Activated naive CD4-positive, alpha-beta T cell treated with anti-CD3 and anti-CD28 coated beads, Interleukin-2, amount 50 U/mL, for 24 hours (primary cell): ENCODE results near the gene SORL1-AS1.
"Not testable (repeated sequence)": the region's sequence is repeated elsewhere in the genome, so short reads cannot be mapped to it uniquely, and the experiment has no call there.

Experiments
- H3K27ac Mint-ChIP-seq: one replicate; pipeline ENCODE4 v1.8.0; 2021; ENCODE audit warnings: mild to moderate bottlenecking, mixed read lengths
- H3K27me3 Mint-ChIP-seq: one replicate; pipeline ENCODE4 v1.8.0; 2021; ENCODE audit warnings: mixed read lengths
- H3K36me3 Mint-ChIP-seq: one replicate; pipeline ENCODE4 v1.8.0; 2021; ENCODE audit warnings: mixed read lengths
- H3K4me1 Mint-ChIP-seq: one replicate; pipeline ENCODE4 v1.8.0; 2021; ENCODE audit warnings: mixed read lengths
- H3K4me3 Mint-ChIP-seq: one replicate; pipeline ENCODE4 v1.8.0; 2021; ENCODE audit warnings: mild to moderate bottlenecking, mixed read lengths
- H3K9me3 Mint-ChIP-seq: one replicate; pipeline ENCODE4 v1.8.0; 2021; ENCODE audit warnings: mixed read lengths

The SORL1-AS1 gene

DNA sequence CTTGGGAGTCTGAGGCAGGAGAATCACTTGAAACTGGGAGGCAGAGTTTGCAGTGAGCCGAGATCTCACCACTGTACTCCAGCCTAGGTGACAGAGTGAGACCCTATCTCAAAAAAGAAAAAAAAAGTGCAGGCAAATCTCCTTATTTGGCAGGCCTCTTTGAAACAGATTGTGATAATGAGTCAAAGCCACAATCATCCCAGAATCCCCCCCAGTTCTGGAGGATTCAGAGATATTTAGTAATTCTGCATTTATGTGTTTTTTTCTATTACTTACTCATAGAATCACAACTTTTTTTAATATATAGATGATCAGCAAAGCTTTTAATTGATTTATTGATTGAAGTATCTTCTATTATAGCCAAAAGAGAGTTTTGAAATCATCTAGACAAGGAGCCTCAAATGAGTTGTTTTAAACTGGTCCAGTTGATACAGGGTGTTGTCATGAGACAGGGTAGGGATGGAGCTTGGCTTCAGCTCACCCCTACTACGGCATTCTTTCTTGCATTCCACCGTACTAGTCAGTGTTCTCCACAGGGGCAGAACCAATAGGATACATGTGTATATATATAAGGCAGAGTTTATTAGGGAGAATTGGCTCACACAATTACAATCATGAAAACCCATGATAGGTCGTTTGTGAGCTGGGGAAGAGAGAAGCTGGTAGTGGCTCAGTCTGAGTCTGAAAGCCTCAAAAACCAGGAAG, 39.9 kb downstream of the SORL1-AS1 start:
- H3K27ac Mint-ChIP-seq = no peak overlapping the region
- peaks cover 46% of the 10 kb centered on the region for H3K4me1 Mint-ChIP-seq
- H3K4me3 Mint-ChIP-seq = no peak overlapping the region
- H3K9me3 Mint-ChIP-seq = no peaks in the 10 kb centered on the region
- no peaks in the 10 kb centered on the region for H3K36me3 Mint-ChIP-seq
- H3K27me3 Mint-ChIP-seq = no peaks in the 10 kb centered on the region

DNA sequence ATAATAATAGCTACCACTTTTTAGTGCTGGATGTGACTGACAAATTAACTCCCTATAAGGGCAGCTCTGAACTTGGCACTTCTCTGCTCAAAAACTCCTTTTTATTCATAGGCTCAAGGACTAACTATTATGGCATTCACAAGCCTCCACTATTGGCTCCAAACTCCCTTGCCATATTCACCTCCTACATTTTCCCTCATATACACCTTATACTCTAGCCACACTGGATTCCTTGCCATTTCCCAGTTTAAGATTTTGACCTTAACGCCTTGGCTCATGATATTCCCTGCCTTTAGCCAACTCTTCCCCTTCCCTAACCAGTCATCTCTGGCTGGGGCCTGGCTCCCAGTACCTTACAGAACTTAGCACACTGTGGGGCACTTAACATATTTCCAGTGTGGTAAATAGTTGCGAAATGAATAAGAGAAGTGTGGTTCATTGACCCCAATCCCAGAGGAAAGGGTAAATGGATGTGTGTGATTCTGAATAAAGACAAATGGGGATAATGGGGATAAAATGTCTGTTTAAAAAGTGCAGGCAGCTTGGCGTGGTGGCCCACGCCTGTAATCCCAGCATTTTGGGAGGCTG, 40.7 kb downstream of the SORL1-AS1 start:
- H3K27me3 Mint-ChIP-seq = no peaks in the 10 kb centered on the region
- H3K27ac Mint-ChIP-seq = peak overlapping the region; percentile 68
- H3K9me3 Mint-ChIP-seq = no peaks in the 10 kb centered on the region
- H3K4me3 Mint-ChIP-seq = no peak overlapping the region
- H3K36me3 Mint-ChIP-seq = no peaks in the 10 kb centered on the region
- peaks cover 43% of the 10 kb centered on the region for H3K4me1 Mint-ChIP-seq

DNA sequence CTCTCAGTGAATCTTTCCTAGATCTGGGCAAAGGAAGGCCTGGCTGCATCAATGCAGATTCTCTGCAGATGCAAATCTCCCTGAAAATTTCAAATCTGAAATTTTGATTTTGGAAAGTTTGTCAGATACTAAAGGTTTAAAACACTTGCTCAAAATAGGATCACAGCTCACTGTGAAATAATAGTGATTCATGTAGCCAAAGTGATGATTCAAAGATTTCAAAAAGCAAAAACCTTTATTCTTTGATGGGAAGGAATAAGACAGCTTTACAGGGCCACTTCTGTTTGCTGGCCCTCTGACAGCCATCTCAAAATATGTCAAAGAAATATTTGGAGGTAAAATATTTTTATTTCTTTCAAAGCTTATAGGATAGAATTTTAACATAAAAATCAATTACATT, 41.4 kb downstream of the SORL1-AS1 start:
- not testable (repeated sequence) for H3K4me3 Mint-ChIP-seq, H3K27ac Mint-ChIP-seq, H3K36me3 Mint-ChIP-seq, H3K27me3 Mint-ChIP-seq, H3K9me3 Mint-ChIP-seq
- H3K4me1 Mint-ChIP-seq = peaks cover 38% of the 10 kb centered on the region

DNA sequence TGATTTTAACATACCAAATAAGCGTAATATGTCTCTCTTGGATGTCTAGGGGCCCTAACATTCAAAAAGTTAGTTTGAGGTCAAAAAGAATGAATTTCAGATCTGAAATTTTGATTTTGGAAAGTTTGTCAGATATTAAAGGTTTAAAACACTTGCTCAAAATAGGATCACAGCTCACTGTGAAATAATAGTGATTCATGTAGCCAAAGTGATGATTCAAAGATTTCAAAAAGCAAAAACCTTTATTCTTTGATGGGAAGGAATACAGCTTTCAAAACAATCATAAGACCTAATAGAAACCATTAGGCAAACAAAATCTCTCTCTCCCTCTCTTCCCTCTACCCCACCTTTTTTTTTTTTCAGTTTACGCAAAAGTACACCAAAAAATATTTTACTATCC, 42.7 kb downstream of the SORL1-AS1 start:
- not testable (repeated sequence) for H3K27ac Mint-ChIP-seq, H3K27me3 Mint-ChIP-seq
- H3K4me1 Mint-ChIP-seq = peaks cover 31% of the 10 kb centered on the region

DNA sequence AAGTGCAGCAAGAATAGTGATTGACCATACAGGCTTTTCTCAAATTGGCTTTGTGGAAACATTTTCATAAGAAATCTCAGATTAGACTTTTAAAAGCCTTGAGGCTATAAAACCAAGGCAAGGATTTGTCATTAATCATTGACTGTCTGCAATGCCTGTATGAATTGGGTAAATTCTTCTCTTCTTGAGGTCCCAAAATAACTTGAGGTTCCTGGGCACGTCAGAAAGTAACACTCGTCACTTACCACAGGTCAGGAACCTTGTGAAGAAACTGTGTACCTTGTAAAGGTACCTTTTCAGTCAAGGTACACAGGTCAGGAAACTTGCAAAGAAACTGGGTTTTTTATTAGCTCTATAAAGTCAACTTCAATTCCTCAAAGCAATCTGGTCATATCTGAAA, 43.9 kb downstream of the SORL1-AS1 start:
- Mint-ChIP-seq H3K27me3 (no peaks in the 10 kb centered on the region), H3K27ac (no peak overlapping the region), H3K4me3 (no peak overlapping the region), H3K4me1 (peaks cover 27% of the 10 kb centered on the region), H3K36me3 (peaks cover 2% of the 10 kb centered on the region), H3K9me3 (no peaks in the 10 kb centered on the region)

More for the DNA sequence above, 42.7 kb downstream of the SORL1-AS1 start:
- not testable (repeated sequence) for H3K9me3 Mint-ChIP-seq, H3K36me3 Mint-ChIP-seq
- peak overlapping the region; percentile 15 for H3K4me3 Mint-ChIP-seq

DNA sequence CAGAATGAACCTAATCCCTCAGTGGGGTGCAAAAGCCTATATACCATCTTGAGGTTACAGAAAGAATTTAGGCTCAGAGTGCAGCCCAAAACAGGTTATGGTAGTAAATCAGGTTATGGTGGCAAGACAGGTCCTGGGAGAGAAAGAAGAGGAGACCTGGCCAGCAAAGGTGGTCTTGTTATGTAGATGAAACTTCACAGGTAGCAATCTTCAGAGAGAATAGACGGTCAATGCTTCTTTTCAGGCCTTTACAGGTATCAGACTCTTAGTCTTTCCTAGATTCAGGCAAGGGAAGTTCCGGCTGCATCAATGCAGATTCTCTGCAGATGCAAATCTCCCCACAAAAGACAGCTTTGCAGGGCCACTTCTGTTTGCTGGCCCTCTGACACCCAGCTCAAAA, 46.5 kb downstream of the SORL1-AS1 start:
- Mint-ChIP-seq H3K27me3 (no peaks in the 10 kb centered on the region), H3K4me1 (peaks cover 17% of the 10 kb centered on the region), H3K36me3 (peaks cover 5% of the 10 kb centered on the region), H3K27ac (no peak overlapping the region), H3K9me3 (no peaks in the 10 kb centered on the region), H3K4me3 (no peak overlapping the region)

DNA sequence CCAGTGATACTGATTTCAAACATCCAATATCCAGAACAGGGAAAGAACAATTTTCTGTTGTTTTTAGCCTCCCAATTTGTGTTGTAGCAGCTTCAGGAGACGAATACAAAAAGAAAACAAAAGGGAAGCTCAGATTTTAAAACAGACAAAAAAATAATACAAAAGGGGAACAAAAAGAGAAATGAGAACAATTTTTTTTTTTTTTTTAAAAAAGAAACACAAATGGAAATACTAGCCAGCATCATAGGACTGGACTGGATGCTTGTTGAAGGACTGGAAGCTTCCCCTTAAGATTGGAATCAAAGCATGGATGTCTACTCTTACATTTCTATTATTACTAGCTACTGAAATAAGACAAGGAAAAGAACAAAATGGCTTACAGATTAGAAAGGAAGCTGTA, 47.1 kb downstream of the SORL1-AS1 start:
- Mint-ChIP-seq H3K36me3 (peaks cover 5% of the 10 kb centered on the region), H3K9me3 (no peaks in the 10 kb centered on the region), H3K4me1 (peaks cover 15% of the 10 kb centered on the region), H3K27ac (no peak overlapping the region), H3K4me3 (no peak overlapping the region), H3K27me3 (no peaks in the 10 kb centered on the region)

DNA sequence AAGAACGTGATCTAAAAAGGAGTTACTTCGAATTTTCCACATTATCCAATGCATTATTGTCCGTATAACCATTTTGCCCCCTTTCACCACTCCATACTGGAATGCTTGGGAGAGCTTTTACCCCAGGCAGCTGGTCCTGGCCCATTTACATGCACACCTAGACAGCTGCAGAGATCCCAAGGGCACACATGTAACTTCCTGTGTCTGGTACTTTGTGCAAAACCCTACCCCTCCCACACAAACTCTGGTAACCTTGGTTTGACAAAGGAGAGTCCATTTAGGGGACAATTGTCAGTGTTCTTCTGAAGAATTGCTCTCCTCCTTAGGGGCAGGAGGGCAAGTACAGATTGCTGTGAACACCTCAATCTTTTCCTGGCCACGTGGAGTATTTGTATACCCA, 58.0 kb downstream of the SORL1-AS1 start:
- Mint-ChIP-seq H3K27ac (no peak overlapping the region), H3K27me3 (no peaks in the 10 kb centered on the region), H3K36me3 (peaks cover 4% of the 10 kb centered on the region), H3K9me3 (no peaks in the 10 kb centered on the region), H3K4me3 (no peak overlapping the region), H3K4me1 (peaks cover 26% of the 10 kb centered on the region)

DNA sequence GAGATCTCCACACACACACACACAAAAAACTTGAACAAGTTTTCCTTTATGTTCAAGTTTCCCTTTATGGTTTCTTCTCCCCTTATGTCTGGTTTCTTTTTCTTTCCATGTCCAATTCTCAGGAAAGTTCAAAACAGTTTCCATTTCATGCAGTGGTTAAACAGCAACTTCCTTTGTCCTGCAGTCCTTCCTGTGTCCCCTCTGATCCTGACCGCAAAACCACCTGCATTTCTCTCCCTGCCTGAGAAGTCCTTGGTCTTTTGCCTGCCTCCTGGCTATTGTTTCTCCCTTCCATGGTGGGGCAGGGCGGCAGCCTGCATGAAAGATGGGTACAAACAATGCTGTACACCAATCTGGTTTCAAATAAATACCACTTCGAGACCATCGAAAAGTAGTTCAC, 58.9 kb downstream of the SORL1-AS1 start:
- Mint-ChIP-seq H3K27ac (no peak overlapping the region), H3K27me3 (no peaks in the 10 kb centered on the region), H3K4me3 (no peak overlapping the region), H3K4me1 (peaks cover 26% of the 10 kb centered on the region), H3K9me3 (no peaks in the 10 kb centered on the region), H3K36me3 (peaks cover 2% of the 10 kb centered on the region)

DNA sequence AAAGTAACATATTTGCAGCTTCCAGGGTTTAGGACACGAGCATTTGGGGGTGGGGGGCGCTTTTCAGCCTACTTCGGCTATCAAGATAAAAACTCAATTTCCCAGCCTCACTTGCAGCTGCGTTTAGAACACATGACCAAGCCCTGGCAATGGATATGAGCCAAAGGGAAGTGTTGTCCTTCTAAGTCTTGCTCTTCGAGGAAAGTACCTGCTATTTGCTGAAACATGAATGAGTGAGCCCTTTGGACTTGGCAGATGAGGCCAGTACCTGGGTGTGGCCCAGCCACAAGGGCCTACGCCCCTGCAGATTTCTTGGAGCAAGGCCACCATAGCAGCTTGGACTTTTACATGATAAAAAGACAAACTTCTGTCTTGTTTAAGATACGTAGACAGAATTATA, 60.9 kb downstream of the SORL1-AS1 start:
- no peak overlapping the region for H3K4me3 Mint-ChIP-seq
- no peaks in the 10 kb centered on the region for H3K27me3 Mint-ChIP-seq
- no peaks in the 10 kb centered on the region for H3K36me3 Mint-ChIP-seq
- H3K27ac Mint-ChIP-seq = no peak overlapping the region
- H3K4me1 Mint-ChIP-seq = peaks cover 26% of the 10 kb centered on the region
- H3K9me3 Mint-ChIP-seq = no peaks in the 10 kb centered on the region

DNA sequence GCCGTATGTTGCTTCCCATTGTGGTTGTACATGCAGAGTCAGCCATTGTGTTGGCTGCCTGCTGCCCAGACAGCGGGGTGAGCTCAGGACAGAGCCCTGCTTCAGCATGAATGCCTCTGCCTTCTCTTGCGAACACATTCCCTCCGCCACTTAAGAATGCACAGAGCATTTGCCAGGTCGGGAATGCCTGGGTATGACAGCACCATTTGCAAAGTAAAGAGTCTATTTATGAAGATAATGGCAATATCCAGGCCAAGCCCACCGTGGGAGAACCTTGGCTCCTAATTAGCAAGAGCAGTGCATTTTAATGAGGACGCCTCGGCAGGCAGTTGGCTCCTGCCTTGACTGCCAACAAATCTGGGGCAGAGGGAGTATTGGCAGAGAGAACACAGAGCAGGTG, 63.1 kb downstream of the SORL1-AS1 start:
- Mint-ChIP-seq H3K4me3 (no peak overlapping the region), H3K27ac (no peak overlapping the region), H3K27me3 (no peaks in the 10 kb centered on the region), H3K9me3 (no peaks in the 10 kb centered on the region), H3K4me1 (peaks cover 11% of the 10 kb centered on the region), H3K36me3 (no peaks in the 10 kb centered on the region)
